Activated CD8-positive, alpha-beta T cell treated with anti-CD3 and anti-CD28 coated beads, Interleukin-2, amount 10 ng/mL, durations not matched to agents 7 days and 5 days (primary cell): ENCODE measurements around the gene GALK1. TPM values are rescaled to one million over a fixed set of nuclear protein-coding genes. Genes with fewer than 3 reads are reported as not detected.
"Not testable (repeated sequence)": the region's sequence is repeated elsewhere in the genome, so short reads cannot be mapped to it uniquely, and the experiment has no call there.

Experiments
- ATAC-seq: fragments of 150-1000 bp; cut with Tn5 transposase; one replicate; pipeline ENCODE4 v1.10.0; 2021; ENCODE audit warnings: moderate library complexity
- CTCF ChIA-PET: fragments of 350-600 bp; sonication (Branson Sonifier 250); formaldehyde crosslinking; loops from one replicate; lab custom pipeline; 2021; ENCODE audit warnings: antibody characterized with exemption; lab: Charles Lee
- POLR2A ChIA-PET: fragments of 350-600 bp; sonication (Branson Sonifier 250); formaldehyde crosslinking; loops from one replicate; lab custom pipeline; 2021; ENCODE audit warnings: antibody characterized with exemption; lab: Charles Lee
- DNase-seq: peaks from one replicate; pipeline ENCODE4 v3.0.0-alpha.2; 2020
- H3K27ac Mint-ChIP-seq: one replicate; pipeline ENCODE4 v1.8.0; 2021; ENCODE audit warnings: mild to moderate bottlenecking, mixed read lengths
- H3K27me3 Mint-ChIP-seq: one replicate; pipeline ENCODE4 v1.8.0; 2021; ENCODE audit warnings: low read depth, mixed read lengths
- H3K36me3 Mint-ChIP-seq: one replicate; pipeline ENCODE4 v1.8.0; 2021; ENCODE audit warnings: low read depth, mixed read lengths
- H3K4me1 Mint-ChIP-seq: one replicate; pipeline ENCODE4 v1.8.0; 2021; ENCODE audit warnings: low read depth, mixed read lengths
- H3K4me3 Mint-ChIP-seq: one replicate; pipeline ENCODE4 v1.8.0; 2021; ENCODE audit warnings: mild to moderate bottlenecking, mixed read lengths
- H3K9me3 Mint-ChIP-seq: one replicate; pipeline ENCODE4 v1.8.0; 2022; ENCODE audit warnings: mixed read lengths; ENCODE audit not compliant: insufficient read depth
- total RNA-seq, 2 experiments: library from RNA; stranded (reverse); gene quantifications; one replicate each; pipeline ENCODE4 v1.2.3, GENCODE V29; 2021

Gene GALK1
- total RNA-seq, 2 experiments from 2014 or later: 52.2 to 56.9 TPM

DNA sequence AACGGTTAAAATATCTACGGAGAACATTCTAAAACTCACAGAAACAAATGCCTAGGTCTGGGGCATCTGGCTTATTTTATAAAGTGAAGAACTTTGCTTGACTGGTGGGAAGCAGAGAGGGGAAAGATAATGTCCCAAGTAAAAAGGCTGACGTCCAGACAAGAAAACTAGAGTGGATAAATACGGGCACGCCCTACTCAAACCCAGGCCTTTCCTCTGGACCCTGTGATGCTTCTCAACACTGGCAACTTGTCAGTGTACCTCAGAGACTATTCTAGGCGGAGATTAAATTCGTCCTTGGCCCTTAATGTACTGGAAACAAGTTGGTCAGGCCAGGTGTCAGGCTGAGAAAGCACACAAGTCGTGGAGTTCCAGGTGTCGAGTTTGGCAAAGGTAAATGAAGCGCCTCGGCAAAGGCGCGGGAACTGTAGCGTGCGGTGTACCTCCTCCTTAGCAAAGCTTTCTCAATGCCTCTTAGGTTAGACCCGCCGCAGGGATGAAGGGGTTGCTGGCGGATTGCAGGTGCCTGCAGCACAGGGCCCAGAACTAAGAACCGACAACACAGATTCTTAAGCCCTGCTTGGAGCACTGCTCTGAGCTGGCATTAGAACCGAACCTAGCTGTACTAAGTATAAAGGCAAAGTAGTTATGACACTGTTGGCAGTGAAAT lies 18.9 kb upstream of the GALK1 start:
- ChIA-PET POLR2A (interaction anchor here (0.6 to 16.0 kb wide), 22 partner anchors 8 to 484 kb away, joined by 3 to 183 read pairs (median 4); partner anchors contain the start of genes GALK1, MRPL38, RECQL5 and UNC13D), CTCF (interaction anchor here (1.1 to 5.1 kb wide), 30 partner anchors 8 to 513 kb away, joined by 3 to 33 read pairs (median 6); partner anchors contain the start of genes GALK1, MIF4GD, TRIM47 and WBP2)
- ATAC-seq: peak; percentile 3
- H3K36me3 Mint-ChIP-seq: peaks cover 31% of the 10 kb centered on the region
- peak; percentile 47 for DNase-seq
- H3K4me3 Mint-ChIP-seq: peak overlapping the region; percentile 91
- H3K27me3 Mint-ChIP-seq: peaks cover 3% of the 10 kb centered on the region
- H3K27ac Mint-ChIP-seq: peak overlapping the region; percentile 100
- no peaks in the 10 kb centered on the region for H3K9me3 Mint-ChIP-seq
- H3K4me1 Mint-ChIP-seq: peaks cover 50% of the 10 kb centered on the region

DNA sequence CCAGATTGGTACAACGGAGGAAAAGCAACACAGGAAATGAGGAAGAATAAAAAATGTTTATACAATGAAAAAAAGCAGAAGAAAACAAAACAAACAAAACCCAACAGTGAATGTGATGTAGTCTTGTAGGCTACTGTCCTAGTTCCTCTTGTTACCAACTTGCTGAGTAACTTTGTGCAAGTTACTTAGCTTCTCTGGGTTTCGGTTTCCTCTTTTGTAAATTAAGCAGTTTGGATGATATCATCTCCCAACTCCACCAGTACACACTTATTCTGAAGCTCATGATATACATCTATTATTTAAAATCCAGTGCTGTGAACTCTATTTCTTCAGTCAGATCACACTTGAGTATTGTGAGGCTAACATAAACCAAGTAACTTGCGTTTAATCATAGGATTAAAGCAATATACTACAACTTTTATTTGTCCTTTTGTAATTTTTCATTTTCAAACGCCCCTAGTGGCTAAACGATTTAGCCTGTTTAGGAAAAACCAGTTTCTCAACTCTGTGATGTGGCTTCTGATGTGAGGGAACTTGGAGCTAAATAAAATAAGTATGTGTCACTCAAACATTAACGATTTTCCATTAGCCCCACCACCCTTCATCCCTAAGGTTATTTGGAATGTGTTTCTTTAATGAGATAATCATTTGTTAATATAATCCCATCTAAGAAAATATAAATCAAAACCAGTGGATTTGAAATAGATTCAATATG lies 18.2 kb upstream of the GALK1 start:
- Mint-ChIP-seq H3K27ac (peak overlapping the region; percentile 100), H3K4me1 (peaks cover 48% of the 10 kb centered on the region)
- DNase-seq: peak; percentile 42

DNA sequence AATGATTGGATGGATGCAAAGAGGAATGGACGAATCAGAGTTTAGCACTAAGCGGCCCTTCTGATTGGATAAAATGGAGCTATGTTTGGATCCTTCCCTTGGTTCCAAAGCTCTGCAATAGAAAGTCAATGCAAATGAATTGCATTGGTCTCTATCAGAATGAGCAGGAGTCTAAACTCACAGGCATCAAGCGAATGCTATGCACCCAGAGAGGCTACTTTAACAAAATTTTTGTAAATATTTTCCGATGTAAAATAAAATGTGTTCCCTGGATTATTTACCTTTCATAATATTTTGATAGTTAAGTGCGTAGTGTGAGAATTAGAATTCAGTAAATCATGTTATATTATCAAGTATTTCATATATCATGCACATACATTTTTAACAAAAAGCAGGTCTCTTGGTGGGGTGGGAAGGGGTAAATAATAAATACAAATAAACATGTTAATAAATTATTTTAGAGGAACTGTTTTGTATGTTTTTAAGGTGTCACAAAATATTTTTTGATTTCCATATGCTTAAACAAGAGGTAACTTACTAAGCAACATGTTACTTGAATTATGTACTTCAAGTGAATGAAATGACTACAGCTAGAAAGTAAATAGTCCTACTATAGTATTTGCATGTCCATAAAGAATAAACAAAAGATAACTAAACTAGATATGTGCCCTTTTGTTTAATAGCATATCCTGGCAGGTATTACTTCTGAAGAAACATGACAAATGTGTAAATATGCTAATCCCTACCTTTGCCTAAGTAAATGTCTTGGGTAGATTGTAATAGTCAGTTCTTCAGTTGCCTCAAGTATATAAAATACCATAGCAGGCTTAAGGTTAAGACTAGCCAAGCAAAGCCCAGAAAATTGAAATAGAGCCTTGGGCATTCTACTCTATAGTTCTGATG lies 15.2 kb upstream of the GALK1 start:
- no peaks in the 10 kb centered on the region for H3K9me3 Mint-ChIP-seq
- ChIA-PET POLR2A (interaction anchor here (0.5 to 9.4 kb wide), 26 partner anchors 10 to 217 kb away, joined by 3 to 205 read pairs (median 4); partner anchors contain the start of genes GALK1, RECQL5, SAP30BP and TRIM47), CTCF (interaction anchor here (0.6 to 1.1 kb wide), 12 partner anchors 15 to 233 kb away, joined by 3 to 19 read pairs (median 4); partner anchors contain the start of genes GALK1 and WBP2)
- peaks cover 53% of the 10 kb centered on the region for H3K4me1 Mint-ChIP-seq
- peak overlapping the region; percentile 86 for H3K4me3 Mint-ChIP-seq
- H3K27me3 Mint-ChIP-seq: peaks cover 3% of the 10 kb centered on the region
- peak overlapping the region; percentile 97 for H3K27ac Mint-ChIP-seq
- peaks cover 45% of the 10 kb centered on the region for H3K36me3 Mint-ChIP-seq
- no peak for DNase-seq
- ATAC-seq: no peak

More for the DNA sequence above, 18.2 kb upstream of the GALK1 start:
- Mint-ChIP-seq H3K9me3 (no peaks in the 10 kb centered on the region), H3K4me3 (peak overlapping the region; percentile 91), H3K27me3 (peaks cover 3% of the 10 kb centered on the region), H3K36me3 (peaks cover 37% of the 10 kb centered on the region)
- ChIA-PET POLR2A (interaction anchor here (0.9 to 16.0 kb wide), 14 partner anchors 7 to 485 kb away, joined by 3 to 183 read pairs (median 4); partner anchors contain the start of genes GALK1, RECQL5, UNC13D and WBP2), CTCF (interaction anchor here (0.7 to 5.1 kb wide), 32 partner anchors 8 to 1660 kb away, joined by 3 to 33 read pairs (median 6); partner anchors contain the start of genes GALK1, MIF4GD, TRIM47 and TSEN54)
- peak; percentile 21 for ATAC-seq

DNA sequence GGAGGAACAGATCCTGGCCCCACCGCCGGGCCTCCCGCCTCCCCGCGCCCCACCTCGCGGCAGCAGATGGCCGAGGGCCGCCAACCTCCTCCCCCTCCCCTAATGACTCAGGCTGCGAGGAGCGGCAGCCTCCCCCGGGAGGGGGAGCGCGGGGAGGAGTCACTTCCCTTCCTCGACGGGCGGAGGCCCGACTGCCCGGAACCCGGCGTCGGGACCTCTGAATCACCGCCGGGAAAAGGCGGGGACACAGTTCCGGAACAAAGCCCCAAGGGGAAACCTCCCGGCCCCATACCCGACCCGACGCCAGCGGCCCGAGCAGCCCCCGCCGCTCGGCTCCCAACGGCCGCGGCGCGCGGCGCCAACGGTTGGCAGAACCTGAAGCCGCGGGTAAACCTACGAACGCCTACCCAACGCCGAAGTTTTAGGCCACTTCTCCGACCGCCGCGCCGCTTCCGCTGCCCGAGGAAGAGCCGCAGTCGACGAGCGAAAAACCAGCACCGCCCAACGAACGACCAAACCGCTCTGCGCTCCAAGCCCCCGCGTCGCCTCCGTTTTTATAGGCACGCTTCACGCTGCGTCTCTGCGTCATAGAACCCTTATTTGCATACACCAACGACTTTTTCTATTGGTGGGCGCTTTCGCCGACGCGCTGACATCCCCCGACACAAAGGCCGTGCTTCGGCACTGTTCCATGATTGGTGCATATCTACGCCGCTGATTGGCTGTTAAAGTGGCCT lies 14.4 kb upstream of the GALK1 start:
- Mint-ChIP-seq H3K27me3 (peaks cover 3% of the 10 kb centered on the region), H3K27ac (peak overlapping the region; percentile 97), H3K36me3 (peaks cover 44% of the 10 kb centered on the region), H3K4me3 (peak overlapping the region; percentile 86), H3K4me1 (peaks cover 51% of the 10 kb centered on the region), H3K9me3 (no peaks in the 10 kb centered on the region)
- ChIA-PET CTCF (interaction anchor here (0.6 to 5.1 kb wide), 15 partner anchors 14 to 234 kb away, joined by 3 to 35 read pairs (median 4); partner anchors contain the start of genes GALK1 and WBP2), POLR2A (interaction anchor here (0.6 to 9.4 kb wide), 27 partner anchors 9 to 217 kb away, joined by 3 to 205 read pairs (median 4); partner anchors contain the start of genes GALK1, RECQL5, SAP30BP and TRIM47)
- peak; percentile 97 for DNase-seq
- peak; percentile 70 for ATAC-seq

DNA sequence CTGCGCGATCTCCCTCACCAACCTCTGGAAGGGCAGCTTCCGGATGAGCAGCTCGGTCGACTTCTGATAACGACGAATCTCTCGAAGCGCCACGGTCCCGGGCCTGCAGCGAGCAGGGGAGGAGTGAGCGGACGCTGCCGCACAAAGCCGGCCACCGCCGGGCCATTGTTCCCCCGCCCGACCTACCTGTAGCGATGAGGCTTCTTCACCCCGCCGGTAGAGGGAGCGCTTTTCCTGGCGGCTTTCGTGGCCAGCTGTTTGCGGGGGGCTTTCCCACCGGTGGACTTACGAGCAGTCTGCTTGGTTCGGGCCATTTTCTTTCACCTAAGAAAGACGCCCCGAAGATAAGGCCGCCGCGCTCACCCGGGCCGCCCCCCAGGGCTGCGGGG lies 13.9 kb upstream of the GALK1 start:
- H3K4me1 Mint-ChIP-seq: peaks cover 47% of the 10 kb centered on the region
- peak overlapping the region; percentile 86 for H3K4me3 Mint-ChIP-seq
- H3K27ac Mint-ChIP-seq: peak overlapping the region; percentile 97
- POLR2A ChIA-PET: interaction anchor here (0.6 to 9.4 kb wide), 10 partner anchors 12 to 352 kb away, joined by 3 to 205 read pairs (median 7); partner anchors contain the start of genes GALK1, RECQL5, SAP30BP and UNK
- CTCF ChIA-PET: interaction anchor here (1.2 to 5.1 kb wide), 3 partner anchors 14 to 49 kb away, joined by 4 to 35 read pairs (median 22); partner anchors contain the start of gene GALK1
- DNase-seq (peak; percentile 84), ATAC-seq (peak; percentile 9)
- no peaks in the 10 kb centered on the region for H3K9me3 Mint-ChIP-seq
- H3K36me3 Mint-ChIP-seq: peaks cover 45% of the 10 kb centered on the region
- H3K27me3 Mint-ChIP-seq: peaks cover 3% of the 10 kb centered on the region

DNA sequence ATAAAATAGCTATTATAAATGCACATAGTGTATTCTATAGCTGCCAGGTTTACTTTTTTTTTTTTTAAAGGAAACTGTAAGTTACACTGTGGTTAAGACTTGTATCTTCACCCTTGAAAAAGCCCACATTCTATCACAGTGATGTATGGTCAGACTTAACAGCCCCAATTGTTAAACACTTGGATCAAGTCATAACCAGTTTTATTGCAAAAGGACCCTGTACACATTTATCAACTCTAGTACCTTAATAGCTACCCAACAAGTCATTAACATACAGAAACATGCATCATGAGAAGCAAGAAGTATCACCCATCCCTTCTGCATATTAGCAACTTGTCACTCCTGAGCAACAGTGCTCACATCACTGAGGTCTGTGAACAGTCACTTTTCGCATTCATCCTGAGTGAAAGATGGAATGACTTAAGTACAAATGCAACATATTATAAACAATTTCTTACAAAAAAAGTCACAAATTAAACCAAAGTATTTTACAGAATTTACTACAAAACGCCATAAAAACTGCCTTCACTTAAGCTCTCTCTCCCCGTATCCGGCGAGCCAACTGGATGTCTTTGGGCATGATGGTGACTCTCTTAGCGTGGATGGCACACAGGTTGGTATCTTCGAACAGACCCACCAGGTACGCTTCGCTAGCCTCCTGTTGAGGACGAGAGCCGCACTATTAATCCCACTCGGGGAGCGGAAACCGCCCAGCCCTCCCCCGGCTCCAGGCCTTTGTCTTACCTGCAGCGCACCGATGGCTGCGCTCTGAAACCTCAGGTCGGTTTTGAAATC lies 13.3 kb upstream of the GALK1 start:
- not testable (repeated sequence) for DNase-seq, ATAC-seq, H3K9me3 Mint-ChIP-seq, H3K27me3 Mint-ChIP-seq
- POLR2A ChIA-PET: interaction anchor here (0.6 to 9.4 kb wide), 12 partner anchors 12 to 352 kb away, joined by 3 to 205 read pairs (median 6); partner anchors contain the start of genes GALK1, RECQL5, SAP30BP and UNK
- CTCF ChIA-PET: interaction anchor here (1.2 to 5.1 kb wide), 4 partner anchors 14 to 50 kb away, joined by 4 to 35 read pairs (median 13); partner anchors contain the start of gene GALK1
- Mint-ChIP-seq H3K4me1 (peaks cover 41% of the 10 kb centered on the region), H3K27ac (peak overlapping the region; percentile 97), H3K36me3 (peaks cover 45% of the 10 kb centered on the region), H3K4me3 (peak overlapping the region; percentile 86)

DNA sequence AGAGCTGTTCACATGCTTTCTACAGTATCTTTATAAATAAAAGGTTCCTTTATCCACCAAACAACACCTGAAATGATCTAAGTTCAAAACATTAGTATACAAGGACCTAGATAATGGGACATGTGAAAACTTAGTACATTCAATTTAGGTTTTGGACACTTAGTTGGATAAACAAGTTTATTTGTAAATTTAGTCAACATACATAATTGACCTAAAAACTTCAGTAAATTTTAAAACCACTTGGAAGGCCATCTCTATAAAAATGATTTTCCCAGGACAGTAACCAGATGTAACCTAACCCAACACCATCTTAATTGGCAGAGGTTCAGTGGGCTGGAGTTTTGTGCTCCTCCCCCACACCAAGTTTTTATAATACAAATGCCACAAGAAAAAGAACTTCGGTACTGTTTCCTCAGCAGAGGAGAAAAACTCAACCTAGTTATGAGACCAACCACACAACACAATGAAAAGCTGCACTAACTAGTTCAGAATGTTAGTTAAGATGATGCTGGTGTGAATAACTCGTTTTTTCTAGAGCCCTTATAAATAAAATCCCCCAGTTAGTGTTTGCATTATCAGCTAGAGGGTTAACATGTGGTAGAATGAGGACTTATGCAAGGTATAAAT lies 12.4 kb upstream of the GALK1 start:
- ATAC-seq: no peak
- ChIA-PET POLR2A (interaction anchor here (0.7 to 9.4 kb wide), 18 partner anchors 13 to 595 kb away, joined by 3 to 205 read pairs (median 4); partner anchors contain the start of genes GALK1, GGA3, MRPL38 and SUMO2), CTCF (interaction anchor here (1.2 to 5.1 kb wide), 8 partner anchors 9 to 84 kb away, joined by 3 to 35 read pairs (median 8); partner anchors contain the start of gene GALK1)
- H3K4me1 Mint-ChIP-seq: peaks cover 36% of the 10 kb centered on the region
- peak overlapping the region; percentile 80 for H3K27ac Mint-ChIP-seq
- no peaks in the 10 kb centered on the region for H3K9me3 Mint-ChIP-seq
- H3K36me3 Mint-ChIP-seq: peaks cover 43% of the 10 kb centered on the region
- H3K27me3 Mint-ChIP-seq: peaks cover 3% of the 10 kb centered on the region
- no peak for DNase-seq
- peak overlapping the region; percentile 86 for H3K4me3 Mint-ChIP-seq

DNA sequence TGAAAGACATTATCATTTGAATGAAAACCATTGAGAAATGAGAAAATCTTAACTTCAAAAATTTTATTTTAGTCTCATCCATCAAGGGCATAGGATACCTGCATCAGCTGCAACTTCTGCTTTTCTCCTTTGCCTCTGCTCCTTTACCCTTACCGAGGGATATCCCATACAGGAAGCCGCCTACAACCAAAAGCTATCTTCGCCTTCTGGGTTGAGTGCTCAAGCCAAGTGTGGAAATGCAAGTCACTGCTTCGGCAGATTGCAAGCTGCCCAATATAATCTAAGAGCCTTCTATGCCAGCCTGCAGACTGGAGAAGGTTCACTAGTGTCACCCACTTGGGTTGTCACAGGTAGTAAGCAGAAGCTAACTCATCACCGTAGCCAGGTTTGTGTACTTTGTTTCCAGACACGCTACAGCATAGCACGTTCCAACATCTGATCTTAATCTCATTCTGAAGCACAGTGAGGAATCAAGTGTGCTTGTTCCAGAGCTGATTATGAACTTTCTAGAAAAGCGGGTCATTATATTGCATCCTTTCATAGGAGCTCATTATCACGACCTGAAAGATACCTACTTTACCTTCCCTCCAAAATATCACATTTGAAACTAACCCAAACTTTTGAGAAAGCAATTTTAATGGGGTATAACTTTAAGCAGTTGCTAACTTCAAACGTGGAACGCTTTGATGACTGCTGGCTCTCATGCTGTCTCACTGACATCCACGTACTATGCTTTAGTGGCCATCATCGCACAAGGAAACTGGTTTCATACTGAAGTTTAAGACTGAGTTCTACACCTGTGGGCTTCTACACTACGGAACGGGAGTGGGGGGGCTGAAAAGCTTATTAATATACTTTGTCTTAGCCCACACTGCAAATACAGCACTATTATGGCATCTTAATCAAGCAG lies 11.6 kb upstream of the GALK1 start:
- H3K4me3 Mint-ChIP-seq: peak overlapping the region; percentile 86
- peak overlapping the region; percentile 80 for H3K27ac Mint-ChIP-seq
- POLR2A ChIA-PET: interaction anchor here (0.5 to 9.4 kb wide), 34 partner anchors 8 to 594 kb away, joined by 3 to 205 read pairs (median 4); partner anchors contain the start of genes GALK1, GGA3, MRPL38 and RECQL5
- no peak for ATAC-seq
- H3K36me3 Mint-ChIP-seq: peaks cover 43% of the 10 kb centered on the region
- CTCF ChIA-PET: interaction anchor here (0.9 to 5.1 kb wide), 10 partner anchors 9 to 85 kb away, joined by 3 to 35 read pairs (median 6); partner anchors contain the start of gene GALK1
- no peaks in the 10 kb centered on the region for H3K9me3 Mint-ChIP-seq
- DNase-seq: peak; percentile 35
- H3K27me3 Mint-ChIP-seq: peaks cover 3% of the 10 kb centered on the region
- H3K4me1 Mint-ChIP-seq: peaks cover 32% of the 10 kb centered on the region
